HL-60 (cell line): Measurements from ENCODE around the gene CYB561A3.

Experiments
- DNase-seq, 2 experiments: peaks; one replicate each; pipeline ENCODE4 v3.0.0-alpha.2; 2010 to 2020; ENCODE audit warnings: low read depth in 1 of 2, low spot score in 1 of 2
- H3K27ac ChIP-seq: fragments of 250-450 bp; sonication (Bioruptor Pico); replicated peaks from 2 replicates; pipeline ENCODE4 v1.5.1; 2020; ENCODE audit warnings: mild to moderate bottlenecking, moderate library complexity
- H3K27me3 ChIP-seq: fragments of 250-450 bp; sonication (Bioruptor Pico); 2 replicates; pipeline ENCODE4 v1.5.1; 2021; ENCODE audit warnings: mild to moderate bottlenecking, moderate library complexity; ENCODE audit not compliant: insufficient read depth, poor library complexity, severe bottlenecking
- H3K4me3 ChIP-seq: replicated peaks from 2 replicates; pipeline ENCODE4 v1.5.1; 2011; ENCODE audit warnings: mild to moderate bottlenecking, control low read depth, low read length; ENCODE audit not compliant: insufficient read depth
- GABPA ChIP-seq: IDR thresholded peaks from 2 replicates; pipeline ENCODE4 v1.6.1; 2012; ENCODE audit warnings: low read depth
- POLR2AphosphoS5 ChIP-seq: IDR thresholded peaks from 2 replicates; pipeline ENCODE4 v1.6.1; 2012; ENCODE audit warnings: low read depth
- SPI1 ChIP-seq: IDR thresholded peaks from 2 replicates; pipeline ENCODE4 v1.6.1; 2012; ENCODE audit warnings: low read depth, mild to moderate bottlenecking, borderline replicate concordance
- TF ChIP-seq, protein P1 (sequence below): IDR thresholded peaks from one replicate; pipeline ENCODE4 v1.5.1; 2011; ENCODE audit warnings: low read length, control low read depth, inconsistent platforms; ENCODE audit not compliant: insufficient read depth
- TF ChIP-seq, protein P2 (sequence below): IDR thresholded peaks from 2 replicates; pipeline ENCODE4 v1.6.1; 2012; ENCODE audit warnings: low read depth; ENCODE audit not compliant: insufficient replicate concordance

Gene CYB561A3

GRCh38 chr11:61343792-61344745 lies 17.6 kb downstream of the CYB561A3 start:
- H3K27me3 ChIP-seq: no peaks in the 10 kb centered on the region
- no peak overlapping the region for H3K4me3 ChIP-seq
- TF ChIP-seq SPI1 (no peak), POLR2AphosphoS5 (no peak), GABPA (no peak)
- TF ChIP-seq, protein P1, sequence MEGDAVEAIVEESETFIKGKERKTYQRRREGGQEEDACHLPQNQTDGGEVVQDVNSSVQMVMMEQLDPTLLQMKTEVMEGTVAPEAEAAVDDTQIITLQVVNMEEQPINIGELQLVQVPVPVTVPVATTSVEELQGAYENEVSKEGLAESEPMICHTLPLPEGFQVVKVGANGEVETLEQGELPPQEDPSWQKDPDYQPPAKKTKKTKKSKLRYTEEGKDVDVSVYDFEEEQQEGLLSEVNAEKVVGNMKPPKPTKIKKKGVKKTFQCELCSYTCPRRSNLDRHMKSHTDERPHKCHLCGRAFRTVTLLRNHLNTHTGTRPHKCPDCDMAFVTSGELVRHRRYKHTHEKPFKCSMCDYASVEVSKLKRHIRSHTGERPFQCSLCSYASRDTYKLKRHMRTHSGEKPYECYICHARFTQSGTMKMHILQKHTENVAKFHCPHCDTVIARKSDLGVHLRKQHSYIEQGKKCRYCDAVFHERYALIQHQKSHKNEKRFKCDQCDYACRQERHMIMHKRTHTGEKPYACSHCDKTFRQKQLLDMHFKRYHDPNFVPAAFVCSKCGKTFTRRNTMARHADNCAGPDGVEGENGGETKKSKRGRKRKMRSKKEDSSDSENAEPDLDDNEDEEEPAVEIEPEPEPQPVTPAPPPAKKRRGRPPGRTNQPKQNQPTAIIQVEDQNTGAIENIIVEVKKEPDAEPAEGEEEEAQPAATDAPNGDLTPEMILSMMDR: no peak
- TF ChIP-seq, protein P2, sequence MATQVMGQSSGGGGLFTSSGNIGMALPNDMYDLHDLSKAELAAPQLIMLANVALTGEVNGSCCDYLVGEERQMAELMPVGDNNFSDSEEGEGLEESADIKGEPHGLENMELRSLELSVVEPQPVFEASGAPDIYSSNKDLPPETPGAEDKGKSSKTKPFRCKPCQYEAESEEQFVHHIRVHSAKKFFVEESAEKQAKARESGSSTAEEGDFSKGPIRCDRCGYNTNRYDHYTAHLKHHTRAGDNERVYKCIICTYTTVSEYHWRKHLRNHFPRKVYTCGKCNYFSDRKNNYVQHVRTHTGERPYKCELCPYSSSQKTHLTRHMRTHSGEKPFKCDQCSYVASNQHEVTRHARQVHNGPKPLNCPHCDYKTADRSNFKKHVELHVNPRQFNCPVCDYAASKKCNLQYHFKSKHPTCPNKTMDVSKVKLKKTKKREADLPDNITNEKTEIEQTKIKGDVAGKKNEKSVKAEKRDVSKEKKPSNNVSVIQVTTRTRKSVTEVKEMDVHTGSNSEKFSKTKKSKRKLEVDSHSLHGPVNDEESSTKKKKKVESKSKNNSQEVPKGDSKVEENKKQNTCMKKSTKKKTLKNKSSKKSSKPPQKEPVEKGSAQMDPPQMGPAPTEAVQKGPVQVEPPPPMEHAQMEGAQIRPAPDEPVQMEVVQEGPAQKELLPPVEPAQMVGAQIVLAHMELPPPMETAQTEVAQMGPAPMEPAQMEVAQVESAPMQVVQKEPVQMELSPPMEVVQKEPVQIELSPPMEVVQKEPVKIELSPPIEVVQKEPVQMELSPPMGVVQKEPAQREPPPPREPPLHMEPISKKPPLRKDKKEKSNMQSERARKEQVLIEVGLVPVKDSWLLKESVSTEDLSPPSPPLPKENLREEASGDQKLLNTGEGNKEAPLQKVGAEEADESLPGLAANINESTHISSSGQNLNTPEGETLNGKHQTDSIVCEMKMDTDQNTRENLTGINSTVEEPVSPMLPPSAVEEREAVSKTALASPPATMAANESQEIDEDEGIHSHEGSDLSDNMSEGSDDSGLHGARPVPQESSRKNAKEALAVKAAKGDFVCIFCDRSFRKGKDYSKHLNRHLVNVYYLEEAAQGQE: no peak
- H3K27ac ChIP-seq: no peak overlapping the region
- no peak for DNase-seq

- no peak for DNase-seq
- H3K27ac ChIP-seq: no peak overlapping the region
- H3K27me3 ChIP-seq: no peaks in the 10 kb centered on the region
- TF ChIP-seq POLR2AphosphoS5 (no peak), SPI1 (no peak), GABPA (no peak)
- TF ChIP-seq, protein P1: no peak
- TF ChIP-seq, protein P2: no peak
- no peak overlapping the region for H3K4me3 ChIP-seq
Measured at GRCh38 chr11:61342207-61342803, 19.4 kb downstream of the CYB561A3 start.

- TF ChIP-seq, protein P1: no peak
- TF ChIP-seq GABPA (no peak), POLR2AphosphoS5 (no peak), SPI1 (no peak)
- TF ChIP-seq, protein P2: no peak
- Histone ChIP-seq H3K27ac (no peak overlapping the region), H3K27me3 (no peaks in the 10 kb centered on the region), H3K4me3 (no peak overlapping the region)
- DNase-seq: no peak
Measured at GRCh38 chr11:61341706-61342105, 20.0 kb downstream of the CYB561A3 start.
